Measurements from ENCODE around the gene APMAP. TPM values are rescaled to one million over a fixed set of nuclear protein-coding genes. Genes with fewer than 3 reads are reported as not detected.

Gene APMAP
- total RNA-seq, 4 donors from 2014 or later: 19.0 to 40.9 (median 31.6) TPM

GRCh38 chr20:24954566-24954965, 38.0 kb downstream of the APMAP start:
- Histone ChIP-seq H3K4me1 (no peaks in the 10 kb centered on the region), H3K27me3 (no peaks in the 10 kb centered on the region), H3K27ac (peak overlapping the region in 1 of 4 donors; percentile 9), H3K4me3 (no peak overlapping the region), H3K9me3 (no peaks in the 10 kb centered on the region), H3K36me3 (peaks cover 0 to 14% (median 0%) of the 10 kb centered on the region in 3 donors)
- DNase-seq: no peak
- TF ChIP-seq CTCF (IDR thresholded peaks at IDR 0.05) (no peak), POLR2A (IDR thresholded peaks at IDR 0.05) (no peak)

- peak overlapping the region in 2 of 4 donors; percentile 9 to 52 for H3K27ac ChIP-seq
- H3K27me3 ChIP-seq: no peaks in the 10 kb centered on the region
- H3K36me3 ChIP-seq: peaks cover 0 to 13% (median 0%) of the 10 kb centered on the region in 3 donors
- no peaks in the 10 kb centered on the region for H3K9me3 ChIP-seq
- no peak overlapping the region for H3K4me3 ChIP-seq
- H3K4me1 ChIP-seq: peaks cover 0 to 3% (median 0%) of the 10 kb centered on the region in 4 donors
- DNase-seq: peak in 1 of 3 donors; percentile 27
- no peak for TF ChIP-seq POLR2A (IDR thresholded peaks at IDR 0.05)
- TF ChIP-seq CTCF (IDR thresholded peaks at IDR 0.05): no peak
Observed at GRCh38 chr20:24954151-24954550, 38.4 kb downstream of the APMAP start.

GRCh38 chr20:24953621-24954133, 38.9 kb downstream of the APMAP start:
- Histone ChIP-seq H3K27ac (peak overlapping the region in 2 of 4 donors; percentile 9 to 52), H3K9me3 (no peaks in the 10 kb centered on the region), H3K36me3 (peaks cover 0 to 10% (median 0%) of the 10 kb centered on the region in 3 donors), H3K4me3 (no peak overlapping the region), H3K27me3 (no peaks in the 10 kb centered on the region), H3K4me1 (peaks cover 0 to 3% (median 0%) of the 10 kb centered on the region in 4 donors)
- no peak for TF ChIP-seq POLR2A (IDR thresholded peaks at IDR 0.05)
- TF ChIP-seq CTCF (IDR thresholded peaks at IDR 0.05): no peak
- DNase-seq: peak in 1 of 3 donors; percentile 44

- H3K4me3 ChIP-seq: no peak overlapping the region
- no peak for TF ChIP-seq POLR2A (IDR thresholded peaks at IDR 0.05)
- TF ChIP-seq CTCF (IDR thresholded peaks at IDR 0.05): no peak
- H3K36me3 ChIP-seq: peaks cover 0 to 5% (median 0%) of the 10 kb centered on the region in 3 donors
- H3K9me3 ChIP-seq: no peaks in the 10 kb centered on the region
- no peak for DNase-seq
- no peak overlapping the region for H3K27ac ChIP-seq
- H3K4me1 ChIP-seq: peaks cover 0 to 3% (median 0%) of the 10 kb centered on the region in 4 donors
- no peaks in the 10 kb centered on the region for H3K27me3 ChIP-seq
Observed at GRCh38 chr20:24953209-24953575, 39.4 kb downstream of the APMAP start.

GRCh38 chr20:24952376-24953208, 40.0 kb downstream of the APMAP start:
- Histone ChIP-seq H3K9me3 (no peaks in the 10 kb centered on the region), H3K27ac (peak overlapping the region in 1 of 4 donors; percentile 31), H3K4me1 (peaks cover 0 to 3% (median 0%) of the 10 kb centered on the region in 4 donors), H3K4me3 (no peak overlapping the region), H3K27me3 (no peaks in the 10 kb centered on the region), H3K36me3 (no peaks in the 10 kb centered on the region)
- peak in 2 of 3 donors; percentile 46 to 52 for DNase-seq
- no peak for TF ChIP-seq CTCF (IDR thresholded peaks at IDR 0.05)
- TF ChIP-seq POLR2A (IDR thresholded peaks at IDR 0.05): no peak
